Endothelial cell of umbilical vein (primary cell): ENCODE results near the gene NEMP1. TPM values are rescaled to one million over a fixed set of nuclear protein-coding genes. Genes with fewer than 3 reads are reported as not detected.
"Not testable (repeated sequence)": the region's sequence is repeated elsewhere in the genome, so short reads cannot be mapped to it uniquely, and the experiment has no call there.

Source experiments
- BruUV-seq: library from RNA; stranded (reverse); fragments of 400-500 nt; replicated peaks from 2 replicates; lab custom pipeline; 2021; lab: Mats Ljungman, UMichigan
- CTCF ChIA-PET: fragments of 300-600, 350-600 bp; sonication (Branson Sonifier 250); formaldehyde crosslinking; loops from one replicate; lab custom pipeline; 2021; ENCODE audit warnings: antibody characterized with exemption, inconsistent platforms; lab: Charles Lee
- POLR2A ChIA-PET: fragments of 300-600, 350-600 bp; sonication (Branson Sonifier 250); formaldehyde crosslinking; loops from one replicate; lab custom pipeline; 2021; ENCODE audit warnings: antibody characterized with exemption, inconsistent platforms; lab: Charles Lee
- DNase-seq: peaks from one replicate; pipeline ENCODE4 v3.0.0-alpha.2; 2011; ENCODE audit warnings: low read depth, low spot score
- FAIRE-seq: peaks from 2 replicates; lab custom pipeline; 2011; peaks lifted over from hg19 to GRCh38; lab: Jason Lieb, UNC
- H2AFZ ChIP-seq: 2 replicates; pipeline ENCODE4 v1.6.0; 2012; ENCODE audit warnings: low read depth, low read length, control low read depth, inconsistent platforms
- H3K27ac ChIP-seq: 2 replicates; pipeline ENCODE4 v1.5.1; 2011; ENCODE audit warnings: low read depth, mild to moderate bottlenecking, control low read depth, low read length, moderate library complexity; ENCODE audit not compliant: insufficient read depth
- H3K27me3 ChIP-seq, 2 experiments: 2 replicates each; pipeline versions ENCODE4 v1.6.0 to v1.6.1; 2011; ENCODE audit warnings: low read length in 2 of 2, mixed read lengths in 1 of 2; ENCODE audit not compliant: control insufficient read depth in 2 of 2, insufficient read depth in 2 of 2
- H3K36me3 ChIP-seq, 2 experiments: 2 replicates in 1 of 2; 3 replicates in 1 of 2; pipeline ENCODE4 v1.5.1; 2011; ENCODE audit warnings: low read length in 2 of 2, mild to moderate bottlenecking in 1 of 2, moderate library complexity in 1 of 2; ENCODE audit not compliant: control insufficient read depth in 2 of 2, insufficient read depth in 2 of 2; ENCODE audit errors: extremely low read depth in 1 of 2
- H3K4me1 ChIP-seq: 3 replicates; pipeline ENCODE4 v1.5.1; 2011; ENCODE audit warnings: mild to moderate bottlenecking, low read length; ENCODE audit not compliant: control insufficient read depth, insufficient read depth; ENCODE audit errors: extremely low read depth
- H3K4me2 ChIP-seq: 2 replicates; pipeline ENCODE4 v1.6.1; 2011; ENCODE audit warnings: low read length, control low read depth, mixed read lengths; ENCODE audit not compliant: insufficient read depth
- H3K4me3 ChIP-seq, 3 experiments: fragments of 200-600 bp in 1 of 3; sonication (generic), shearing (Covaris generic) in 1 of 3; replicated peaks in 1 of 3; 2 replicates each; pipeline ENCODE4 v1.5.1; 2011 to 2016; ENCODE audit warnings: control low read depth in 3 of 3, low read length in 3 of 3, mild to moderate bottlenecking in 2 of 3, inconsistent platforms in 1 of 3, low read depth in 1 of 3, moderate library complexity in 1 of 3; ENCODE audit not compliant: insufficient read depth in 1 of 3
- H3K79me2 ChIP-seq: 2 replicates; pipeline ENCODE4 v1.6.0; 2012; ENCODE audit warnings: low read length, inconsistent platforms; ENCODE audit not compliant: control insufficient read depth, insufficient read depth
- H3K9ac ChIP-seq: replicated peaks from 2 replicates; pipeline ENCODE3; 2011; ENCODE audit warnings: low read length, control low read depth; ENCODE audit not compliant: insufficient read depth; ENCODE audit errors: extremely low read depth
- H3K9me1 ChIP-seq: replicated peaks from 3 replicates; pipeline ENCODE4 v1.6.0; 2011; ENCODE audit warnings: mild to moderate bottlenecking, low read length; ENCODE audit not compliant: control insufficient read depth, insufficient read depth; ENCODE audit errors: extremely low read depth
- H3K9me3 ChIP-seq: replicated peaks from 2 replicates; pipeline ENCODE4 v1.5.1; 2012; ENCODE audit warnings: low read length, inconsistent platforms; ENCODE audit not compliant: control insufficient read depth, insufficient read depth
- H4K20me1 ChIP-seq: replicated peaks from 2 replicates; pipeline ENCODE3; 2011; ENCODE audit warnings: mild to moderate bottlenecking, low read length; ENCODE audit not compliant: control insufficient read depth, insufficient read depth; ENCODE audit errors: extremely low read depth
- EZH2 ChIP-seq: IDR thresholded peaks from 2 replicates; pipeline ENCODE4 v1.6.1; 2012; ENCODE audit warnings: borderline replicate concordance, low read depth, mild to moderate bottlenecking, moderate library complexity, low read length, inconsistent platforms; ENCODE audit not compliant: severe bottlenecking
- GATA2 ChIP-seq: IDR thresholded peaks from 2 replicates; pipeline ENCODE4 v1.7.0; 2011; ENCODE audit warnings: low read depth, mild to moderate bottlenecking, moderate library complexity, mixed read lengths, low read length; ENCODE audit not compliant: insufficient read length, insufficient read depth
- POLR2A ChIP-seq: IDR thresholded peaks from 2 replicates; pipeline ENCODE4 v1.6.1; 2012; ENCODE audit warnings: low read depth, mild to moderate bottlenecking, control low read depth, low read length
- POLR2AphosphoS5 ChIP-seq: IDR thresholded peaks from 2 replicates; pipeline ENCODE4 v1.6.1; 2012; ENCODE audit warnings: low read depth, mild to moderate bottlenecking, control low read depth, low read length, moderate library complexity; ENCODE audit not compliant: insufficient read depth
- dilution Hi-C: fragments of 300-500 bp; cut with MboI; formaldehyde crosslinking; loops from one replicate; pipeline ENCODE4 v1.15.0; 2019; ENCODE audit warnings: low sequenced_read_pairs; ENCODE audit not compliant: extremely low pct_ligation_motif_present
- intact Hi-C: fragments of 100-400 bp; cut with micrococcal nuclease; formaldehyde crosslinking; loops from one replicate; pipeline ENCODE4 v1.10.0; 2022
- polyA plus RNA-seq, 4 experiments: library from polyadenylated mRNA; depleted of rRNA in 3 of 4; stranded (reverse) in 3 of 4; unstranded in 1 of 4; fragments of >200 nt; gene quantifications; 2 replicates each; pipeline versions ENCODE4 v1.2.1 to v1.2.3, GENCODE V29; 2011 to 2012; ENCODE audit warnings: missing spikeins in 1 of 4
- total RNA-seq: library from RNA; stranded (reverse); gene quantifications from 2 replicates; pipeline ENCODE4 v1.2.3, GENCODE V29; 2021

The NEMP1 gene
- total and polyA plus RNA-seq, 2 donors (not counting 3 experiments of a cell fraction or from before 2014, with no cell fraction given) = 10.8 to 21.5 TPM

DNA sequence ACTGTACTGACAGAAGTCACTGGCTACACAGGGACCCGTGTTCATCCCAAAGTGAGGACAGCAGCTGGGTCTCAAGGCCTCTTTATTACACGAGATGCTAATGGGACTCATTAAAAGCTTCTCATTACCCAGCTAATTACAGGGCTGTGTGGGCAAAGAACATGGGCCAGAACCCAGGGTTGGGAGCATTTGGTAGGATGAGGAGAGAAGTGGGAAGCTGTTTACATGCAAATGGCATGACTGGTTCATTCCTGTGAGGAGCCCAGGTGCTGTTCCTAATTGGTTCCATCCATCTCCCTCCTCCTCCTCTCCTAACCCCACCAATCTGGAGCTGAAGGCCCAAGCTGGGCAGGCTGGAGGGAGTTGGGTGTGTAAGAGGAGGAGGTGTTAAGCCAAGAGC is 53.4 kb downstream of the NEMP1 start:
- no peak for FAIRE-seq
- Histone ChIP-seq H3K79me2 (no peaks in the 10 kb centered on the region), H3K36me3 (no peaks in the 10 kb centered on the region), H3K9ac (no peak overlapping the region), H3K4me2 (no peak overlapping the region), H3K4me3 (no peak overlapping the region), H2AFZ (no peak overlapping the region), H3K4me1 (no peaks in the 10 kb centered on the region), H3K27ac (no peak overlapping the region), H3K9me3 (no peaks in the 10 kb centered on the region), H3K27me3 (peaks cover 10 to 14% of the 10 kb centered on the region in 2 experiments), H4K20me1 (no peaks in the 10 kb centered on the region), H3K9me1 (no peaks in the 10 kb centered on the region)
- no peak for TF ChIP-seq POLR2A
- no peak for TF ChIP-seq GATA2
- no peak for TF ChIP-seq POLR2AphosphoS5
- no peak for TF ChIP-seq EZH2
- no peak for DNase-seq
- CTCF ChIA-PET = interaction anchor here (0.9 kb wide), 1 partner anchor 8 kb away, joined by 3 read pairs; no protein-coding TSS in a partner anchor
- POLR2A ChIA-PET = no interaction called here
- no TSS peak for BruUV-seq
- dilution Hi-C loops = no loop called here
- intact Hi-C loops = no loop called here

GRCh38 chr12:57022324-57022723 is 56.3 kb downstream of the NEMP1 start:
- dilution Hi-C loops, H4K20me1 ChIP-seq, H3K27me3 ChIP-seq, H3K4me1 ChIP-seq, intact Hi-C loops, H3K4me3 ChIP-seq, H3K27ac ChIP-seq, H3K9ac ChIP-seq, H2AFZ ChIP-seq, DNase-seq, H3K9me1 ChIP-seq, H3K36me3 ChIP-seq, POLR2A ChIA-PET, H3K9me3 ChIP-seq, BruUV-seq, H3K4me2 ChIP-seq, FAIRE-seq, CTCF ChIA-PET, H3K79me2 ChIP-seq: not testable (repeated sequence)
